ENCODE data around the gene PAQR7.

The PAQR7 gene

DNA sequence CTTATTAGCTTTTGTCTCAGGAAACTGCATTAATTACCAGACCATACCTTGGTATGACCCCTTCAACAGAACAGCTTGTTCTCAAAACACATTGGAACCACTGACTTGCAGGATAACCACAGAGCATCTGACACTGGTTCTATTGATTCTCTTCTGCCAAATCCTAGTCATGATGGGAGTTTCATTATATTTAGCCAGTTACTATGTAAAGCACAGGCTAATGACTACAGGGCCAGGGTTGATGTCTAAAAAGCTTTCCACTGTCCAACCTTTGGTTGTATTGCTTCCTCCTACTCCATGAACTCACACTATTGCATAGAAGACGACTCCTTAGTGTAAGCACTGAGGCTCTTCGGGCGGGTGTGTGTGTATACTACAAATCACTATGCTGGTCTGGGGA, 27.0 kb upstream of the PAQR7 start:
- no peak for DNase-seq

DNA sequence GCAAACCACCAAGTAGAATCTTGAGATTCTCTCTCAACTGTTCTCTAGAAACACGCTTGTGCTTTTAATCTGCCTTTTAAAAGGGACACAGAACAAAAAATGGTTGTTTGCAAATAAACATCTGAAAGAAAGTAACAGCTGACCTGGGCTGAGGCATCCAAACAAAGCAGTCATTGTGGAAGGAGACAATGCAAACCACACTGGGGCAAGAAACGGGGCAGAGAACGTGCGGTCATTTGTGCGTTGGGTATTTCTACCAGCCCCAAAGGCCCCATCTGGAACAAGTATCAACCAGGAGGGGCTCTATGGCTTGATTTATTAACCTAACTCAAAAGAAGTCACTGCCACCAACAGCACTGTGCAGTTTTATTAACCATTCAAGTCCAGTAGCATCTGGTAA, 24.7 kb upstream of the PAQR7 start:
- no peak for DNase-seq

DNA sequence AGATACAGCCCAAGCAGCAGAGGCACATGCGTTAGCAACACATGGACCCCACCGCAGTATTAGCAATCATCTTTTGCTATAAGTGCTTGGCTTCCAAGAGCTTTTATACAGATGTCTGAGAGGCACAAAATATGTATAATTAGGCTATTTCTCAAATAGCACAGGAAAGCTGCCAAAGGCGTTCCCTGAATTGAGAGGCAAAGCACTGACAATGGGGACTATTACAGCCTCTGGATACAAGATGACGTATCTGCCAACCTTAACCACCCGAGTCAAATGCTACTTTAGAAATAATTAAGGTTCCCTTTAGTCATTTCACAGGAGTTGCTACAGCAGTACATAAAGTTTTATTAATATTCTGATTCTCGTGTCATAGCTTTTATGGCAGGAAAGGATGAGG, 24.3 kb upstream of the PAQR7 start:
- DNase-seq, result no peak

DNA sequence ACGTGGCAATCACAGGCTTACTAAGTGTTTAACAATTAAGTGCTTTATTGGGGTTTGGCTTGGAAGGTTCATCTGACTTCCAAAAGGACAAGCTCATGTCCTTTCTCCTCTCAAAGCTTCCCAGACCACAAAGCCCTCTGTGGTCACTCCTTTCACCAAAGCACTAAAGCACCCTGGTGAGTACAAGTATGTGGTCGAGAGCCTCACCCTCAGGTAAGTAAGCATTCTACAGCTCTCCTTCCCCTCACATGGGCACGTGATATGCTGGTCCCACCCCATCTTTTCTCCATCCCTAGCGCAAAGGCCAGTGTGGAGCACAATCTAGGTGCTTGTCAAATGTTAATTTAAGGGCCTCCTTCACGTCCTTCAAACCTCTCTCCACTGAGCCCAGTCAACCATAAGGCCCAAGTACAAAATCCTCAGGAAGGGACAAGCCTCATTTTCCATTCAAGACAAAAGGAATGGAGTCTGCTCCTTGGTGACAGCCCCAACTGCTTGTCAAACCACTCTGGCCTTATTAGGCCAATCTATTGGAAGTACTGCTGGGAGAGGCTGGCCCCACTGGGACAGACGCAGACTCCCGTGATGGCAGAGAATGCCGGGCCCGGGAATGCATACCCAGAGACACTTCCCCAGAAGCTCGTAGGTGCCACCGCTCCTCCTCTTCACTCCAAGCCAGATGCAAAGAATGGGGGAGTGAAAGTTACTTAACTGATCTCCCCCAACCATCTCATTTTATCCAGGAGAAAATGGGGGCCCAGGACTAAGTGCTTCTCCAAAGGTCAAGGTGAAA, 22.9 kb upstream of the PAQR7 start:
- no peak for DNase-seq

DNA sequence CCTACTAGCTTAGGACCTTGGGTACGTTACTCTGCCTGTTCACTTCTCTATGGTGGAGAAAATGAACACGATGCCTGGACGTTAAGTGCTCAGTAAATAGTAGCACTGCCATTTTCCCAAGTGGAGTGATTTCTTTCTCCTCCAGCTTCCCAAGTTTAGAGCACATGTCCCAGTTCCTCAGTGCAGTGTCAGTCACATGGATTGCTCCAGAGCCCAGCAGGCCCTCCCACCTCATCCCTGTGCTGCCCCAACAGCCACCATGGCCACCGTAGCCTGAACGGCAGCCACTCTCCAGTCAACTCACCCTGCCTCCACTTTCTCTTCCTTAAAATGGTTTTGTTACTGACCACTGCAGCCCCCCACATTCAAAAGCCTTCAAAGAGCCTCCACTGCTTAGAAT, 22.2 kb upstream of the PAQR7 start:
- no peak for DNase-seq

DNA sequence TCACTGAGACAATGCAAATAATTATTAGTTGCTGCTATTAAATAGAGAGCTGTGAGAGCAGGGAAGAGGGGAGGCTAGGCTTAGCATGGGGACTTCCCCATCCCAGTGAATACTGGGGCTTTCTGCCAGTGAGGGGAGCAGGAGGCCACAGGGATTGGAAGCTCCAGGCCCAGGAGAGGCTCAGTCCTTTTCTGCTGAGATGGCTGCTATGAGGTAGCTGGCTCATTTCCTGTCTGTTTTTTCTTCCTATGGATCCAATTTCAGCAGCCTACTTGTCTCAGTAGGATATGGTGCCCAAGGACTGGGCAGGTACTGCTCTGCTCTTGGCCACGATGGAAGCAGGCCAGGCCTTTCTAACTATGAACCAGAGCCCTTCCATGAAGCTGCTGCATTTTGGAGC, 20.8 kb upstream of the PAQR7 start:
- no peak for DNase-seq

DNA sequence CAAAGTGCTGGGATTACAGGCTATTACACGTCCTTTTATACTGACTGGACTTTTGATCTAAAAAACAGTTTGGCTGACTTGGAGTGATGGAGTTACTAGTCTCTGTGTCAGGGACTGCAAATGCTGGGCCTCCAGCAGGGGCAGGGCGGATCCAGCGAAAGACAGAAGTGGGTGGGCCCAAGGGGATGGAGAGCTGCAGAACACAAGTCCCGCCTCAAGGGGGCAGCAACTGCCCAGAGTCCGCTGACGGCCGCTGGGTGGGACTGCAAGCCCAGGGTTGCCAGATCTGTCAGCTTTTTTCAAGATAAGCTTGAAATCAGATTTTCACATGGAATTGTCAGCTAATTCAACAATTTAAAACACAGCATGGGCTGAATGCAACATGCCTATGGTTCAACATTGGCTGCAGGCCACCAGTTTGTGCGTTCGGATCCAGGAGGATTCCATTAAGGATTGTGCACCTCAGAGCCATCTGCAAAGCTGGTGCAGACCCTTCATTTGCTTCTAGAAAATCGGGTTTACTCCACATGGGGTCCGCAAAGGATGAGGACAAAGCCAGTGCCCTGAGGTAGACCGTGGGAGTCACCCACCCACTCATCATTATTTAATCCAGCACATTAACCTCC, 20.0 kb upstream of the PAQR7 start:
- DNase-seq, result peak; percentile 72

DNA sequence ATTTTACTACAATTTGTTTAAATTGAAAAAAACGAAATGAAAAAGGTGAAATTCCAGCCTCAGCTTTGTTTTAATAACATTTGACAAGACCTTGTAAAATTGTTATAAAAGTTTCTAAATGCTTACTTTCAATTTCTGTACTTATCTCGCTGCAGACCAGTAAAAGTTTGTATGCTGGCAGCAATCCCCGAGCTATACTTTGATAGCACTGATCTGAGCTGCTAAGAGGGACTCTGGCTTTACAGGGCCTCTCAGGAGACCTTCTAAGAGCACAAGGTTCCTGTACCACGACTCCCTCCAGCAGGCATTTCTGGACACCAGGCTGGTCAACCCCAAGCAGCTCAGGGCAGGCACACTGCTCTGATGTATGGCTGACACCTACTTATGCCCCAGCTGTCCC, 17.6 kb upstream of the PAQR7 start:
- DNase-seq, result no peak

DNA sequence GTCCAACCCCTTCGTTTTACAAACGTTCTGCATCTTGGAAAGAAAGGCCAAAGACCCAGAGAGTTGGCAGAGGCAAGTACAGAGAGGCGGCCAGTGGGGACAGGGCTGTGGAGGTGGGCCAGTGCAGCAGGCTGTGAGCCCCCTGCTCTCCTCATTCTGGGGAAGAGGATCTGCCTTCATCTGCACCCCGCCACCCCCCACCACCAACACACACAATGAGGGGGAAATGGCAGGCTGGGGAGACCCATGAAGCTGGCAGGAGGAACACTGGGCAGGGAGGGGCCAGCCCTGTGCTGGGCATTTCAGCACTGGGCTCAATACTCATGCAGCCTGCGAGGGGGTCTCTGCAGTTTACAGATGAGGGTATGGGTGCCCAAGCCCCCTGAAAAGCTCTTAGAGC, 16.1 kb upstream of the PAQR7 start:
- DNase-seq, result no peak

DNA sequence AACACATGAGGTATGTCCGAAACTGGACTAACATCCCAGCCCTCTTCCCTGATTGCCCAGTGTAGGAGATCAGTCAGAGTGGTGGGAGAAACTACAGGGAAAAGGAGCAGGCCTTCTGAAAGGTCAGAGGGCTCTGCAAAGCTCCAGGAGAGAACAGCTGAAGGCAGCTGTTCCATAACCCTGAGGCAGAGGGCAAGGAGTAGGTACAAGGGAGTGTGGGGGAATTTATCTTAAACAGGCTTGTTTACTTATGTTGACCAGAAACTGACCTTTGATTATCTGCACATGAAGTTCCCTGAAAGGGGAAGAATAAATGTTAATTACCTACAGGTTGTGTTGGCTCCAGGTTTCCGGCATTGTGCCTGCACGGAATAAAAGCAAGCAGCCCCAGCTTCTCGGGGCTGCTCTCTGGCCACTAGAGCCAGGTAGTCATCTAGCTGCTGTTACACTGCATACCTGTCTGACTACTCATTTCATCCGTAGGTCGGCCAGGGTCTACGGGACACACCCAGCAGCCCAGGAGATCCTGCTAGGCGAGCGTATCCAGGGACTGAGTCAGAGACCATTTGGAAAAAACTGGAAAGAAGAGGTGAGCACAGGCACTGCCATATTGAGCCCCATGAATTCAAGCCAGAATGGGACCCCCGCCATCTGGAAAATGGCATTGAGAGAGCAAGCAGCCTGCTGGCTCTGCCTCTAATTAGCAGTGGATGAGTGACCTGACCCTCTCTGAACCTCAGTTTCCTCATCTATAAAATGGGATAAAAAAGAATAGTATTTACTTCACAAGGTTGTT, 14.9 kb upstream of the PAQR7 start:
- no peak for DNase-seq

DNA sequence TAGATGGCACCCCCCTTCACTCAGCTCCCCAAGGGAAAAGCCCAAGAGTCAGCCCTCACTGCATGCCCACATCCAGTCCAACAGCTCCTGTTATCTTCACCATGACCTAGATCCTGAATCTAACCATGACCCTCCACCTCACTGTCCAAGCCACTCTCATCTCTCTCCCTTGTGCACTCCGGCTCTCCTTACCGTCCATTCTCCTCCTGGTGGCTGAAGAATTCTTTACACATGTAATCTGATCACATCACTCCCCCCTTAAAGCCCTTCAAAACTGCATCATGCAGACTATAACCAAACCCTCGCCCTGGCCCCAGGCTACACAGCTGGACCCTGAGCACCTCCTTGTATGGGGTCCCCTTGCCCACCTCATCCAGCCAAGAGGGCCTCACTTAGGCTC, 14.0 kb upstream of the PAQR7 start:
- DNase-seq, result no peak

DNA sequence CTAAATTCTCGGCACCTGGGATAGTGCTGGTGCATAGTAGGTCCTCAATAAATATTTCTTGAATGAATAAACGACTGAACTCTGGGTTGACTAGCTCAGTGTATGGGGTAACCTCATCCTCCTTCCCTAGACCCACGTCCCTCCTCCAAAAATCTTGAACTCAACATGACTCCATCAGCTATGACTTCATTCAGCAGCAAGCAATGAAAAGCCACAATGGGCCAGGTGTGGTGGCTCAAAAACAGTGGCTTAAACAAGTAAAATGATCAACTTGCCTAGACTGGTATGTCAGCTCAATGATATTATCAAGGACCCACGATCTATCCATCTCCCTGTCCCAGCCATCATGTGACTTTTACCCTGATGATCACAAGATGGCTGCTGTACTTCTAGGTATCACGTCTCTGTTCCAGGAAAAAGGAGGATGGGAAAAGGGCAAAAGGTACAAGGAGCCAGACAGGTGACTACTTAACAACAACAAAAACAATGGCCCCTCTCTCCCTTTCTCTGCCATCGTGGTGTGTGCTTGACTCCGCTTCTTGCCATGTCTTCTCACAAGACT, 13.0 kb upstream of the PAQR7 start:
- no peak for DNase-seq

DNA sequence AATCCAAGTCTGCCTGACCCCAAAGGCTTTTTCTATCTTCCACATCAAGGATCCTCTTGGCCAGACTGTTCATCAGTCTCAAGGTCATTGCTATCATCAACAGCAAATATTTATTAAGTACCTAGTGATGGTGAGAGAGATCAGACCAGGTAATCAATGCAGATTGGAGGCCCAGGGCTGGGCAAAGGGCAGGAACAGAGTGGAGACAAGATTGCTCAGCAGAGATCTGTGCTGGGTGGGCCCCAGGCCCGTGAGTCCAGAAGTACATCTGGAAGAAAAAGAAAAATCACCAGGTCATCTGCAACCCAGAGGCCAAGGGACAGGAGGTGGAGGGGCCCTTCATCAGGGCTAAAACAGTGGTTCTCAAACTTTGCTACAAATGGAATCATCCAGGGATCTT, 10.1 kb upstream of the PAQR7 start:
- no peak for DNase-seq

DNA sequence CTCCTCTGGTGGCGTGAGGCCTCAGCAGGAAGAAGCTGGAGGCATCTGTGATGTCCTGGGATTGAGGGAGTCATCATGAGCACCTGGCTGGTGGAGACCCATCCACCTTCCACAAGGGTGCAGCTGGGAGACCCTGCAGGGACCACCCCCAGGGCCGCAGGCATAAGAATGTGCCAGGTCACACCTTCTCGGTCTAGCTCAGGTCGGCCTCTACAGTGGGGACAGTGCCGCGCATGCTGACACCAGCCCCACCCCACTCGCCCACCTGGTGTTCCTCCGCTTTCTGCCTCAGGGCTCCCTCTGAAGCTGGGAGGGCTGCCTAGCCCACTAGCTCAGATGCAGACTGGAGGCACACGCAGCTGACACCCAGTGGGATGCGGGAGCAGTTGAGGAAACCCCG, 5.8 kb upstream of the PAQR7 start:
- DNase-seq, result no peak

DNA sequence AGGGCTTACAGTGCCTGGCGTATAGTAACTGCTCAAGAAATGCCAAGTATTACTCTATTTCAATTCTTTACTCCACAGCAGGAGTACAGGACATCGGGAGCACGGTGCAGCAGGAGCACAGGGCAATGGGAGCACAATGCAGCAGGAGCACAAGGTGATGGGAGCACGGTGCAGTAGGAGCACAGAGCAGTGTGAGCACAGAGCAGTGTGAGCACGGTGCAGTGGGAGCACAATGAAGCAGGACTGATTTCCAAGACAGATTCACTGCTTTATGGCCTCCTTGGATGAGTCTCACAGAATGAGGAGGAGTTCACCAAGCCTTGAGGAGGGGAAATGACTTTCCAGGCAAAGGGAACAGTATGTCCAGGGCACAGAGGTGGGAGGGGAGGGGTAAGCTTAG, 5.0 kb upstream of the PAQR7 start:
- no peak for DNase-seq

DNA sequence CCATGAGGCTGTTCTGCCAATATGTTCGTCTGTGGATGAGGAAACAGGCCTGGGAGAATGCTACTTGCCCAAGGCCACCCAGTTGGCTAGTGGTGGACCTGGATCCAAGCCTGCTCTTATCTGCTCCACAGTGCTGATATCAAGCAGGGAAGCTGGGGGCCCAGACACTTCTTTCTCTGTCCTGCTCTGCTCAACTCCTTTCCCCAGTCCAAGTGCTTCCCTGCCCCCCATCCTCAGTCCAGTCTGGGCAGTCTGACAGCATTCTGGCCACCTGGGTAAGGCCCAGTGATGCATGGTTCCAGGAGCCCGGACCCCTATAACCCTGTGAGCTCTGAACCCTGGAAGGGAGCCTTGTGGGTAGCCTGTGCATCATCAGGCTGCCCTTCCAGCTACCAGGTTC, 4.2 kb upstream of the PAQR7 start:
- no peak for DNase-seq

DNA sequence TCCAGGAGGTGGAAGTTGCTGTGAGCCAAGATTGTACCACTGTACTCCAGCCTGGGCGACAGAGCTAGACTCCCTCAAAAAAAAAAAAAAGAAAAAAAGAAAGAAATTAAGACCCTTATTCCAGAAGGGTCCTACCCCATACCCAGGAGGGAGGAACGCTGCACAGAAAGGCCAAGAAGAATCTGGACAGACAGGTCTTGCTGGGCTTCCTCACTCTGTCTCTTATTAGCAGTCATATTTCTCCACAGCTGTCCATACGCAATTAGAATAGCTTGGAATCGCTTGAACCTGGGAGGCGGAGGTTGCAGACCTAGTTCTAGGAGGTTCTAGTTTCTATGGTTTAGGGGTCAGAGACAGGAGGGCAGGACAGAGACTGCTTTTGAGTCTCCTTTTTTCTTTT, 3.2 kb upstream of the PAQR7 start:
- DNase-seq, result no peak

DNA sequence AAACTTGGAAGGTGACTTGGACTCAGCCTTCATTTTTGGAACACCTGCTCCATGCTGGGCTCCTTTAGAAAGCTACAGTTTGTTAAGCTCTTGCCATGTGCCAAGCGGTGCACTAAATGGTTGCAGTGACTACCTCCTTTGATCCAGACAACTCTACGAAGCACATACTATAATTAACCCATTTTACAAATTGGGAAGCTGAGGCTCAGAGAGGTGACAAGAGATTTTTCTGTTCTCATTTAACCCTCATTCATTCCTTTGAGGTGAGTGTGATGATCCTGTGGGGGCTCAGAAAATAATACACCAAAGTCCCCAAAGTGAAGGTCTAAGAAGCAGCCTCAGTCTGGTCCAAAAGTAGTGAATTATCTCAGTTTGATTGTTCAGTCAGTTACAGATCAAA, 1.6 kb upstream of the PAQR7 start:
- DNase-seq, result no peak

DNA sequence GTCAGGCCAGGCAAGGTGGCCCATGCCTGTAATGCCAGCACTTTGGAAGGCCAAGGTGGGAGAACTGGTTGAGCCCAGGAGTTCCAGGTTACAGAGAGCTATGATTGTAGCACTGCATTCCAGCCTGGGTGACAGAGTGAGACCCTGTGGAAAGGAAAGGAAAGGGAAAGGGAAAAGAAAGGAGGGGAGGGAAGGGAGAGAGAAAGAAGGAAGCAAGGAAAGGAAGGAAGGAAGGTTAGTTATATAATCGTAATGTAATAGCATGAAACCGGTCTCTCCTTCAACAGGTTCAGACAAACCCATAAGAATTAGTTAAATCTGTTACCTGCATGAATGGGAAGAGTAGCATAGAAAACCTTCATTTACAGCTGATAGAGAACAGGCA, 1.2 kb upstream of the PAQR7 start:
- DNase-seq, result no peak

DNA sequence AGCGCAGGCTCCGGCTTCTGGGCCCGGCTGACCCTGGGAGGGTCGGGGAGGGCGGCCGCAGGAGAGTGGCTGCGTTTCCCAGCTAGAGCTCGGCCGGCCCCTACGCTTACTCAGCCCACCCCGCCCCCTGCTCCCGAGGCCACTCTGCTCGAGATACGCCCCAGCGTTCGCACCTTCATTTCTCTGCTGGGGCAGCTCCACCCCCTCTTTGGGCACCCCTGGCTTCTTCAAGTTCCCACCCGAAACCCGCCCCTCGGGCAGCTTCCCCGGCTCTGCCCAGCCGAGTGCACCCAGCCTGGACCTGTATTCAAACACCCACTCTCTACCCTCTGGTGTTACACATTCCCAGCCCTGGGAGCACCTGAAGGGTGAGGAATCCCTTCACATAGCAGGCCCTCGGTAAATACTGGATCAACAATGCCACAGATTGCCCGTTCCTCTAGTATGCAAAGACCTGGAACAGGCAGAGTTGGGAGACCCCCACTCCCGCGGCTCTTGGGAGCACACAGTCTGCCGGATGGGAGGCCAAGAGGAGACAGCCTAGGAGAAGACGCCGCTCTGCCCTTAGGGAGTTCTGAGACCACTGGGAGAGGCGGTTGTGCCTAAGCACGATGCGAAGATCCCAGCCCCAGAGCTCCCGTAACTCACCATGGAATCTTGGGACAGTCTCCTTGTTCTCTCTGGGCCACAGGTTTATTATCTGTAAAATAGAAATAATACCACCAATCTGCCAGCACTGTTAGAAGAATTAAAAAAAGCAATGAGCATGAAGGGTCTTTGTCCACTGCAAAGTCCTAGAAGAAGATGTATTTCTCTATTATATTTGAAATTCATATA, 566 bp upstream of the PAQR7 start:
- no peak for DNase-seq

DNA sequence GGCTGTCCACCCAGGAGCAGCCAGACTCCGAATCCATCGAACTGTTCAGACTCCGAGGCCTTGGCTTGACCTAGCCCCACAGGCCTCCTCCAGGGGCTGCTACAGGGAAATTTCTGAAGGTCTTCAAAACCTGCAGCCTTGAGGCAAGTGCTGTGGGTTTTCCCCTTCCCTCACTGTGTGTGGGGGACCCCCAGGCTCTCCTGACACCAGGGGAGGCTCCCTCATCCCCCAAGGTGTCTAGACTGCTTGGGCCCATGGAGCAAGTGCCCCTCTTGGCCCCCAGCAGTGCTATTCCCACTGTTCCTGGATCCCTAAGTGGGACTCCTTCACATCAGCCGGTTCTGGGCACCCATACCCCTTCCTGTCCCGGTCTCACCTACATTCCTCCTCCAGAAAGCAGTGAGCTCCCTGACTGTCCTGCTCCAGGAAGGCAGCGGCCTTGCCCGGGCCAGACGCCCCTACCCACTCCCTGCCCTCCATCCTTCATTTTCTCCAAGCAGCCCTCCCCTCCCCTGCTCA, 814 bp downstream of the PAQR7 start:
- no peak for DNase-seq

DNA sequence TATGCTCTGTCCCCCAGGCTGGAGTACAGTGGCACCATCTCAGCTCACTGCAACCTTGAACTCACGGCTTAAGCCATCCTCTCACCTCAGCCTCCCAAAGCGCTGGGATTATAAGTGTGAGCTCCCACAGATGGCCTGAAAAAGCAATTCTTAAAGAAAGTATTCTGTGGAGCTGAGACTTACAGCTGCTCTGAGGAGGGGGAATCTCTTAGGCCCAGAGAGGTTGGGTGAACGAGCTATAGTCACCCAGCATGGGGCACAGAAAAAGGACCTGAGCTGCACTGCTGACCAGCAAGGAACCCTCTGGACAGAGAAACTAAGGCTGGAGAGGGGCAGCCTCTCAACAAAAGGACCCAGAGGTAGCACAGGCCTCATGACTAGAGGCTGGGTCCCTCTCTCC, 1.3 kb downstream of the PAQR7 start:
- no peak for DNase-seq

DNA sequence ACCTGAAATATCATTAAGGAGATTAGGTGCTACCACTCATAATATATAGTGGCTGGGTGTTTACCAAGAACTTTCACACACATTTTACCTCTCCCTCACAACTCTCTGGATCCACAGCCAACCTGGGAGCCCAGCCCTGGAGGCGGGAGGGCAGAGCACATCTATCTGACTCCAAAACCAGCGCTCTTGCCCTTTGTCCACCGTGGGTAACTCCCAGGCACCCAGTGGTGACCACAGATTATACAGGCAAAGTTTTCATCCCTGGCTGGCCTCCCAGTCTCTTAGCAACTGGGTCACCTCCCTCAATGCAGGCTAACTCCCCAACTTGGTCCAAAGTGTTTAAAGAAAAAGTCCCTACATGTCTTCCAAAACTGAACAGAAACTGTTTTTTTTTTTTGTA, 2.4 kb downstream of the PAQR7 start:
- no peak for DNase-seq

Data from DMS 273 treated with DMSO at 0.1 percent for 48 hours (cell line).